Bronchial smooth muscle cell (primary cell): ENCODE results near the gene TAS2R9. TPM values are rescaled to one million over a fixed set of nuclear protein-coding genes. Genes with fewer than 3 reads are reported as not detected.

Experiments used
- total RNA-seq: library from RNA; depleted of rRNA; stranded (reverse); fragments of >200 nt; gene quantifications from 2 replicates; pipeline ENCODE4 v1.2.1, GENCODE V29; 2014

The TAS2R9 gene
- 0.09 and 0.16 TPM in 2 replicates for total RNA-seq

GRCh38 chr12:10810068-10810467, at the start of gene TAS2R9:
TAS2R9 (minus strand) TSS chr12:10810168; CDS start chr12:10810075, 93 bp downstream.

DNA sequence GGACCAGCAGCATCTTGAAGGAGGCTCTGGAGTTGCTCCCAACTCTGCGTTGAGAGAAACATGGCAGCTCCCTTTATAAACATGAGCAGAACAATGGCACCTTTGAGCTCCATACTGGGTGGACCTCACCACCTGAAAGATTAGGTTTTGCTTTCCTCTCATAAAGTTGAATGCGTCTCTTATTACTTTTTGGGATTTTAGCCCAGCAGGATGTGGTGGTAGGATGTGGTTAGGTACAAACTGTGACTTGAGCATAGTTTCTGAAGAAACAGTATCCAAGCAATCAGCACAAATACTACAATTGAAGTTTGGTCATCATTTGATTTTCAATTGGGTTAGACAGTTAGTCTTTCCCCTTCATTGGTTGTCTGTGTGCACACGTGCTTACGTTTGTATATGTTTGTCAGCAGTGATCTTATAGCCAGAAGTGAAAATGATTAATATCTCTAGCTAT, 39.5 kb upstream of the TAS2R9 start, which contains the start of gene PRR4:
PRR4 (minus strand) TSS at position 51 of the 454 bp plus-strand sequence; CDS start at position 13, 38 bp downstream.

DNA sequence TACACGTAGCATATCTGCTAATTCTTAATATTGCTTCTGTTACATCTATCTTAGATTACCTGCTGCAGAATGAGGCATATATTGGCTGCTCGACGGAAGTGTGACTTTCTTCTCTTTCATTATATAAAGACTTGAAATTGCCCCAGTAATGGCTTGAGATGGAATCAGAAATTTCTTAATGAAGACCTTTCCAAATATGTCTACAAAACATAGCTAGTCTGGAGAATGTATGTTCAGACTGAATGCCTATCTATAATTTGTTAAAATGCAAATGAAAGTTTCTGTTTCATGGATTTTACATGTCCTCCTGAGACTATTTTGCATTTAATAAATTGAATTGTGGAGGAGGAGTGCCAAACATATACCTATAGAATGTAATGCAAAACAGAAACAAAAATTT, 16.3 kb upstream of the TAS2R9 start, which contains the start of gene TAS2R10:
TAS2R10 (minus strand) TSS at position 101 of the 400 bp plus-strand sequence; CDS start at position 12, 89 bp downstream.

GRCh38 chr12:10807186-10807585, 2.8 kb downstream of the TAS2R9 start, which contains the start of gene TAS2R8:
TAS2R8 (minus strand) TSS chr12:10807286; CDS start chr12:10806980, 306 bp downstream.

GRCh38 chr12:10802587-10802986, 7.4 kb downstream of the TAS2R9 start, which contains the start of gene TAS2R7:
TAS2R7 (minus strand) TSS chr12:10802627; CDS start chr12:10802570, 57 bp downstream.

Other genes with a start within 250 kb of the TAS2R9 start
- gene MAGOHB, start 196.6 kb downstream of the TAS2R9 start, total RNA-seq = 15.0 and 22.9 TPM in 2 replicates
- 0.16 and 0.69 TPM in 2 replicates for gene STYK1, start 136.1 kb downstream of the TAS2R9 start, total RNA-seq
- 72.3 and 86.2 TPM in 2 replicates for gene YBX3, start 86.8 kb downstream of the TAS2R9 start, total RNA-seq
- not detected in 2 replicates for gene TAS2R7, start 7.5 kb downstream of the TAS2R9 start, total RNA-seq
- 0.26 TPM in 1 of 2 replicates, not detected in the other for gene TAS2R8, start 2.9 kb downstream of the TAS2R9 start, total RNA-seq
- gene TAS2R10, start 16.2 kb upstream of the TAS2R9 start, total RNA-seq = 0.60 and 1.3 TPM in 2 replicates
- gene PRR4, start 39.3 kb upstream of the TAS2R9 start, total RNA-seq = 0.32 and 0.60 TPM in 2 replicates
- gene PRH1, start 74.1 kb upstream of the TAS2R9 start, total RNA-seq = 15.9 and 21.0 TPM in 2 replicates
- gene TAS2R13, start 99.4 kb upstream of the TAS2R9 start, total RNA-seq = 0.69 and 0.95 TPM in 2 replicates
- 0.63 TPM in 1 of 2 replicates, not detected in the other for gene PRH2, start 119.1 kb upstream of the TAS2R9 start, total RNA-seq
- 1.7 and 2.0 TPM in 2 replicates for gene TAS2R14, start 129.1 kb upstream of the TAS2R9 start, total RNA-seq
- gene TAS2R50, start 176.7 kb upstream of the TAS2R9 start, total RNA-seq = 1.5 and 1.7 TPM in 2 replicates
- gene TAS2R20, start 188.1 kb upstream of the TAS2R9 start, total RNA-seq = 1.6 and 2.5 TPM in 2 replicates
- 3.9 and 4.6 TPM in 2 replicates for gene TAS2R19, start 212.5 kb upstream of the TAS2R9 start, total RNA-seq
- gene TAS2R31, start 221.2 kb upstream of the TAS2R9 start, total RNA-seq = 1.6 and 3.0 TPM in 2 replicates